ENCODE results near the gene SHPK. TPM values are rescaled to one million over a fixed set of nuclear protein-coding genes. Genes with fewer than 3 reads are reported as not detected.

The SHPK gene
- total RNA-seq, 2 donors from 2014 or later, result 3.3 to 4.2 TPM

GRCh38 chr17:3655766-3656165 is 19.7 kb upstream of the SHPK start:
- H3K36me3 ChIP-seq, result no peaks in the 10 kb centered on the region
- no peak for DNase-seq (ENCODE audit: low spot score)
- H3K27ac ChIP-seq, result no peak overlapping the region
- TF ChIP-seq CTCF (IDR thresholded peaks at IDR 0.05), result no peak
- no peaks in the 10 kb centered on the region for H3K9me3 ChIP-seq
- H3K4me3 ChIP-seq, result no peak overlapping the region
- no peaks in the 10 kb centered on the region for H3K27me3 ChIP-seq
- H3K4me1 ChIP-seq, result peaks cover 0 to 28% of the 10 kb centered on the region in 2 donors

- TF ChIP-seq CTCF (IDR thresholded peaks at IDR 0.05), result peak; percentile 28 to 59
- DNase-seq (ENCODE audit: low spot score), result no peak
- H3K9me3 ChIP-seq, result no peaks in the 10 kb centered on the region
- peaks cover 28% of the 10 kb centered on the region for H3K36me3 ChIP-seq
- H3K4me3 ChIP-seq, result no peak overlapping the region
- no peak overlapping the region for H3K27ac ChIP-seq
- H3K4me1 ChIP-seq, result no peaks in the 10 kb centered on the region
- H3K27me3 ChIP-seq, result no peaks in the 10 kb centered on the region
Observed at GRCh38 chr17:3647769-3648555, 11.9 kb upstream of the SHPK start.

- H3K9me3 ChIP-seq, result no peaks in the 10 kb centered on the region
- H3K27me3 ChIP-seq, result no peaks in the 10 kb centered on the region
- peaks cover 28% of the 10 kb centered on the region for H3K36me3 ChIP-seq
- no peak for DNase-seq (ENCODE audit: low spot score)
- H3K4me3 ChIP-seq, result no peak overlapping the region
- no peaks in the 10 kb centered on the region for H3K4me1 ChIP-seq
- no peak overlapping the region for H3K27ac ChIP-seq
- TF ChIP-seq CTCF (IDR thresholded peaks at IDR 0.05), result no peak
Observed at GRCh38 chr17:3647251-3647650, 11.2 kb upstream of the SHPK start.

- TF ChIP-seq CTCF (IDR thresholded peaks at IDR 0.05), result no peak
- Histone ChIP-seq H3K36me3 (peaks cover 27% of the 10 kb centered on the region), H3K9me3 (no peaks in the 10 kb centered on the region), H3K4me1 (peaks cover 0 to 8% of the 10 kb centered on the region in 2 donors), H3K4me3 (no peak overlapping the region), H3K27me3 (no peaks in the 10 kb centered on the region), H3K27ac (no peak overlapping the region)
- DNase-seq (ENCODE audit: low spot score), result no peak
Observed at GRCh38 chr17:3645310-3645709, 9.3 kb upstream of the SHPK start.

- no peak for DNase-seq (ENCODE audit: low spot score)
- Histone ChIP-seq H3K4me3 (no peak overlapping the region), H3K27me3 (no peaks in the 10 kb centered on the region), H3K27ac (no peak overlapping the region), H3K4me1 (peaks cover 0 to 14% of the 10 kb centered on the region in 2 donors), H3K9me3 (no peaks in the 10 kb centered on the region), H3K36me3 (peaks cover 15% of the 10 kb centered on the region)
- no peak for TF ChIP-seq CTCF (IDR thresholded peaks at IDR 0.05)
Observed at GRCh38 chr17:3643889-3644349, 7.9 kb upstream of the SHPK start.

Measured in right atrium auricular region (tissue), 2 donors.